Astrocyte (in vitro differentiated cells and primary cell): ENCODE measurements around the gene LGALS8. TPM values are rescaled to one million over a fixed set of nuclear protein-coding genes. Genes with fewer than 3 reads are reported as not detected.

Source experiments
- DNase-seq: peaks from one replicate; pipeline ENCODE4 v3.0.0-alpha.2; 2010; ENCODE audit warnings: low read depth
- FAIRE-seq: peaks from 2 replicates; lab custom pipeline; 2011; peaks lifted over from hg19 to GRCh38; lab: Jason Lieb, UNC
- H2AFZ ChIP-seq: 2 replicates; pipeline ENCODE4 v1.6.0; 2012; ENCODE audit warnings: low read depth, low read length, inconsistent platforms
- H3K27ac ChIP-seq: 2 replicates; pipeline ENCODE4 v1.5.1; 2011; ENCODE audit warnings: low read depth, low read length, inconsistent platforms
- H3K27me3 ChIP-seq: 2 replicates; pipeline ENCODE4 v1.6.0; 2011; ENCODE audit warnings: low read length, inconsistent platforms; ENCODE audit not compliant: insufficient read depth
- H3K36me3 ChIP-seq: 2 replicates; pipeline ENCODE4 v1.5.1; 2011; ENCODE audit warnings: low read length, inconsistent platforms; ENCODE audit not compliant: insufficient read depth
- H3K4me1 ChIP-seq: 2 replicates; pipeline ENCODE4 v1.5.1; 2011; ENCODE audit warnings: low read length, inconsistent platforms; ENCODE audit not compliant: insufficient read depth
- H3K4me2 ChIP-seq: 2 replicates; pipeline ENCODE4 v1.6.0; 2012; ENCODE audit warnings: low read length, inconsistent platforms
- H3K4me3 ChIP-seq: 2 replicates; pipeline ENCODE4 v1.5.1; 2011; ENCODE audit warnings: low read depth, mild to moderate bottlenecking, low read length, inconsistent platforms; ENCODE audit not compliant: insufficient read depth
- H3K79me2 ChIP-seq: 2 replicates; pipeline ENCODE4 v1.6.0; 2012; ENCODE audit warnings: mild to moderate bottlenecking, low read length, inconsistent platforms; ENCODE audit not compliant: insufficient read depth
- H3K9ac ChIP-seq: 2 replicates; pipeline ENCODE4 v1.6.0; 2012; ENCODE audit warnings: mild to moderate bottlenecking, low read length, inconsistent platforms
- H3K9me3 ChIP-seq: 2 replicates; pipeline ENCODE4 v1.5.1; 2012; ENCODE audit warnings: low read depth, mild to moderate bottlenecking, low read length, inconsistent platforms; ENCODE audit not compliant: insufficient read depth
- H4K20me1 ChIP-seq: 2 replicates; pipeline ENCODE4 v1.6.0; 2012; ENCODE audit warnings: low read length, inconsistent platforms; ENCODE audit not compliant: insufficient read depth
- H3K27ac Mint-ChIP-seq: one replicate; pipeline ENCODE4 v1.8.0; 2021; ENCODE audit warnings: mild to moderate bottlenecking, mixed read lengths; ENCODE audit not compliant: unreplicated experiment
- H3K27me3 Mint-ChIP-seq: one replicate; pipeline ENCODE4 v1.8.0; 2021; ENCODE audit warnings: low read depth, mixed read lengths; ENCODE audit not compliant: unreplicated experiment
- H3K36me3 Mint-ChIP-seq: one replicate; pipeline ENCODE4 v1.8.0; 2021; ENCODE audit warnings: low read depth, mixed read lengths; ENCODE audit not compliant: unreplicated experiment
- H3K4me1 Mint-ChIP-seq: one replicate; pipeline ENCODE4 v1.8.0; 2021; ENCODE audit warnings: low read depth, mixed read lengths; ENCODE audit not compliant: unreplicated experiment
- H3K4me3 Mint-ChIP-seq: one replicate; pipeline ENCODE4 v1.8.0; 2021; ENCODE audit warnings: mild to moderate bottlenecking, moderate library complexity, mixed read lengths; ENCODE audit not compliant: unreplicated experiment
- H3K9me3 Mint-ChIP-seq: one replicate; pipeline ENCODE4 v1.8.0; 2021; ENCODE audit warnings: mild to moderate bottlenecking, mixed read lengths; ENCODE audit not compliant: unreplicated experiment
- EZH2 ChIP-seq: IDR thresholded peaks from 2 replicates; pipeline ENCODE4 v1.6.1; 2012; ENCODE audit warnings: mild to moderate bottlenecking, low read length, inconsistent platforms; ENCODE audit not compliant: insufficient read depth
- total RNA-seq: library from RNA; stranded (reverse); gene quantifications from 2 replicates; pipeline ENCODE4 v1.2.1, GENCODE V29; 2021
- TF ChIP-seq, protein P1 (sequence below): IDR thresholded peaks from 2 replicates; pipeline ENCODE4 v1.5.1; 2011; ENCODE audit warnings: low read depth, mild to moderate bottlenecking, inconsistent platforms, low read length, moderate library complexity; ENCODE audit not compliant: insufficient read depth

LGALS8 gene
- total RNA-seq, 1 donor from 2014 or later, result 27.9 TPM

DNA sequence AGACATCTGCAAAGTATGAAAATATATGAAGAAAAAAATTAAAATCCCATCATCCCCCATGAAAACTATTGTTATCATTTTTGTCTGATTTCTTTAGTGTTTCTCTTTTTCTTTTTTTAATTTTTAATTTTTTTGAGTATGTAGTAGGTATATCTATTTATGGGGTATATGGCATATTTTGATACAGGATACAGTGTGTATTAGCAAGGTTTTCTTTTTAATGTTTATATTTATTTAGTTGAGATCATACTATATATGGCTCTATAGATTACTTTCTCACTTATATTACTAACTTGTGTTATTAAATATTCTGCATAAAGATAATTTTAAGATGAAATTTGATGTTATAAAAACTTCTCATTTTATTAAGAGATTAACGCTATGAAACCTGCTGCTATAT lies 11.4 kb downstream of the LGALS8 start:
- Mint-ChIP-seq H3K4me1 (peaks cover 16% of the 10 kb centered on the region), H3K27ac (no peak overlapping the region), H3K36me3 (peaks cover 4% of the 10 kb centered on the region), H3K4me3 (no peak overlapping the region), H3K27me3 (no peaks in the 10 kb centered on the region), H3K9me3 (no peaks in the 10 kb centered on the region)
- Histone ChIP-seq H3K27ac (no peak overlapping the region), H3K4me3 (no peak overlapping the region), H3K9ac (no peak overlapping the region), H3K79me2 (peaks cover 9% of the 10 kb centered on the region), H2AFZ (no peak overlapping the region), H4K20me1 (peaks cover 9% of the 10 kb centered on the region), H3K9me3 (no peaks in the 10 kb centered on the region), H3K27me3 (no peaks in the 10 kb centered on the region), H3K4me1 (peaks cover 16% of the 10 kb centered on the region), H3K4me2 (no peak overlapping the region), H3K36me3 (peaks cover 5% of the 10 kb centered on the region)
- no peak for FAIRE-seq
- DNase-seq, result no peak
- TF ChIP-seq, protein P1, sequence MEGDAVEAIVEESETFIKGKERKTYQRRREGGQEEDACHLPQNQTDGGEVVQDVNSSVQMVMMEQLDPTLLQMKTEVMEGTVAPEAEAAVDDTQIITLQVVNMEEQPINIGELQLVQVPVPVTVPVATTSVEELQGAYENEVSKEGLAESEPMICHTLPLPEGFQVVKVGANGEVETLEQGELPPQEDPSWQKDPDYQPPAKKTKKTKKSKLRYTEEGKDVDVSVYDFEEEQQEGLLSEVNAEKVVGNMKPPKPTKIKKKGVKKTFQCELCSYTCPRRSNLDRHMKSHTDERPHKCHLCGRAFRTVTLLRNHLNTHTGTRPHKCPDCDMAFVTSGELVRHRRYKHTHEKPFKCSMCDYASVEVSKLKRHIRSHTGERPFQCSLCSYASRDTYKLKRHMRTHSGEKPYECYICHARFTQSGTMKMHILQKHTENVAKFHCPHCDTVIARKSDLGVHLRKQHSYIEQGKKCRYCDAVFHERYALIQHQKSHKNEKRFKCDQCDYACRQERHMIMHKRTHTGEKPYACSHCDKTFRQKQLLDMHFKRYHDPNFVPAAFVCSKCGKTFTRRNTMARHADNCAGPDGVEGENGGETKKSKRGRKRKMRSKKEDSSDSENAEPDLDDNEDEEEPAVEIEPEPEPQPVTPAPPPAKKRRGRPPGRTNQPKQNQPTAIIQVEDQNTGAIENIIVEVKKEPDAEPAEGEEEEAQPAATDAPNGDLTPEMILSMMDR, result no peak
- TF ChIP-seq EZH2, result no peak

DNA sequence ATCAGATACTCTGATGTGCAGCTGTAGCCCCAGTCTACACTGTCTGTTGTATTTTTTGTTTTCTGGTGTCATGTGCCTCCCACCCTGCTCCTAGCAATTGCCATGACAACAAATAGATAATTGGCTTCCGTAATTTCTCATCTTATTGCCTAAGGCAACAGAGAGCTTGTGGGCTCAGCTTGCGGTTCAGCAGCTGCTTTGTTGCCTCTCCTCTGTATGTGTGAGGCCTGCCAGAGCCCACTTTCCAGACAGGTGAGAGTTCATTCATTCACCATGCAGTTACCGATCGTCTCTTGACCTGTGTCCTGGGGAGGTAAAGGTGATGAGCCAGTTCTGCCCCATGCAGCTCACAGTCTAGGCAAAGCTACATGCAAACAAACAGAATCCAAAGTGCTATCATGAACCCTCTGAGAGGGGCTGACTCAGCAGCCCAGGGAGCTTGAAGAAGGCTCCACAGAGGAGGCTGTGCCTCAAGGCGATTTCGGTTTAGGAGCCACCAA lies 11.9 kb downstream of the LGALS8 start:
- Histone ChIP-seq H4K20me1 (peaks cover 9% of the 10 kb centered on the region), H3K4me3 (no peak overlapping the region), H3K4me1 (peaks cover 16% of the 10 kb centered on the region), H3K36me3 (peaks cover 9% of the 10 kb centered on the region), H2AFZ (no peak overlapping the region), H3K9me3 (no peaks in the 10 kb centered on the region), H3K4me2 (no peak overlapping the region), H3K79me2 (peaks cover 9% of the 10 kb centered on the region), H3K27ac (no peak overlapping the region), H3K27me3 (no peaks in the 10 kb centered on the region), H3K9ac (no peak overlapping the region)
- TF ChIP-seq, protein P1, result no peak
- no peak for TF ChIP-seq EZH2
- Mint-ChIP-seq H3K27ac (no peak overlapping the region), H3K27me3 (no peaks in the 10 kb centered on the region), H3K9me3 (no peaks in the 10 kb centered on the region), H3K4me1 (peaks cover 16% of the 10 kb centered on the region), H3K4me3 (no peak overlapping the region), H3K36me3 (peaks cover 6% of the 10 kb centered on the region)
- no peak for FAIRE-seq
- no peak for DNase-seq

DNA sequence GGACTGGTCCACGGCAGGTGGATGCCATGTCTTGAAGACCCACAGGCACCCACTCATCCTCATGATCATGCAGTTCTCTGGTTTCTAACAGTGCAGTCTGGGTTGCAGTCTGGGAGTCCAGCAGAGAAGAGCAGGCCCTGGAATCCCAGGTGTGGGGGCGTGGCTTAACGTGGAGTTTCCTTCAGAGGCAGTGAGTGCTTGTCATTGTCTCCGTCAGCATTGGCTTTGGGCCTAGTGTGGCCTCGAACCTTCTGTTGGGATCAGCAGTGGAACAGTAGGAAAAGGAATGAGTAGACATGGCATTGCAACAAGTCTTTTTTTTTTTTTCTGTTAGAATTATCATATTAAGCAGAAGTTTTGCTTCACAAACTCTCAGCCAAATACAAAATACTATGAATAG lies 12.8 kb downstream of the LGALS8 start:
- no peak overlapping the region for H3K4me3 Mint-ChIP-seq
- H3K36me3 Mint-ChIP-seq, result peaks cover 6% of the 10 kb centered on the region
- no peak for DNase-seq
- Histone ChIP-seq H2AFZ (no peak overlapping the region), H3K79me2 (peaks cover 9% of the 10 kb centered on the region), H3K9ac (no peak overlapping the region), H3K4me2 (no peak overlapping the region), H4K20me1 (peaks cover 9% of the 10 kb centered on the region), H3K9me3 (no peaks in the 10 kb centered on the region), H3K4me1 (peaks cover 16% of the 10 kb centered on the region), H3K36me3 (peaks cover 12% of the 10 kb centered on the region), H3K4me3 (no peak overlapping the region), H3K27ac (no peak overlapping the region), H3K27me3 (no peaks in the 10 kb centered on the region)
- TF ChIP-seq, protein P1, result no peak
- TF ChIP-seq EZH2, result no peak
- peaks cover 16% of the 10 kb centered on the region for H3K4me1 Mint-ChIP-seq
- H3K27me3 Mint-ChIP-seq, result no peaks in the 10 kb centered on the region
- no peak for FAIRE-seq
- no peaks in the 10 kb centered on the region for H3K9me3 Mint-ChIP-seq
- H3K27ac Mint-ChIP-seq, result no peak overlapping the region
